HG02798 (cell line): ENCODE data around the gene PLA2G6.
A peak's percentile ranks its signal among the peaks of the same experiment; 100 is the strongest.

ENCODE experiments used
- ATAC-seq: cut with Tn5 transposase; IDR thresholded peaks from one replicate; pipeline ENCODE4 v1.9.1; 2021; ENCODE audit warnings: mild to moderate bottlenecking; ENCODE audit not compliant: unreplicated experiment, poor library complexity

PLA2G6 gene

GRCh38 chr22:38181453-38182200, at the start of gene PLA2G6:
PLA2G6 (minus strand) TSS chr22:38181830; CDS start chr22:38169426, 12,404 bp downstream.
- peak; percentile 92 for ATAC-seq

- ATAC-seq = no peak
Measured at GRCh38 chr22:38230916-38231315, 49.3 kb upstream of the PLA2G6 start.

GRCh38 chr22:38230108-38230825, 48.6 kb upstream of the PLA2G6 start:
- no peak for ATAC-seq

GRCh38 chr22:38228873-38229740, 47.5 kb upstream of the PLA2G6 start:
- ATAC-seq = no peak

- no peak for ATAC-seq
Measured at GRCh38 chr22:38228326-38228872, 46.8 kb upstream of the PLA2G6 start.

GRCh38 chr22:38226853-38227649, 45.4 kb upstream of the PLA2G6 start:
- no peak for ATAC-seq

- ATAC-seq = no peak
Measured at GRCh38 chr22:38223289-38223960, 41.8 kb upstream of the PLA2G6 start.

- no peak for ATAC-seq
Measured at GRCh38 chr22:38222797-38223119, 41.1 kb upstream of the PLA2G6 start.

GRCh38 chr22:38221908-38222796, 40.5 kb upstream of the PLA2G6 start:
- ATAC-seq = no peak

- no peak for ATAC-seq
Measured at GRCh38 chr22:38221407-38221806, 39.8 kb upstream of the PLA2G6 start.

- no peak for ATAC-seq
Measured at GRCh38 chr22:38220653-38221386, 39.2 kb upstream of the PLA2G6 start.

- ATAC-seq = no peak
Measured at GRCh38 chr22:38220163-38220562, 38.5 kb upstream of the PLA2G6 start.

GRCh38 chr22:38219632-38220031, 38.0 kb upstream of the PLA2G6 start:
- ATAC-seq = no peak

- no peak for ATAC-seq
Measured at GRCh38 chr22:38218661-38219622, 37.3 kb upstream of the PLA2G6 start.

GRCh38 chr22:38215156-38216038, 33.8 kb upstream of the PLA2G6 start:
- ATAC-seq = no peak
